Caco-2 (cell line): Measurements from ENCODE around the gene TRAPPC11. TPM values are rescaled to one million over a fixed set of nuclear protein-coding genes. Genes with fewer than 3 reads are reported as not detected.

Source experiments
- BruUV-seq: library from RNA; stranded (reverse); fragments of 400-500 nt; replicated peaks from 2 replicates; lab custom pipeline; 2021; lab: Mats Ljungman, UMichigan
- CTCF ChIA-PET: fragments of 300-600 bp; sonication (Branson Sonifier 250); formaldehyde crosslinking; loops from one replicate; lab custom pipeline; 2022; ENCODE audit warnings: antibody characterized with exemption; lab: Charles Lee
- POLR2A ChIA-PET: fragments of 300-600 bp; sonication (Branson Sonifier 250); formaldehyde crosslinking; loops from one replicate; lab custom pipeline; 2022; ENCODE audit warnings: antibody characterized with exemption; lab: Charles Lee
- DNase-seq, 2 experiments: peaks; one replicate each; pipeline versions ENCODE4 v3.0.0 to v3.0.0-alpha.2; 2020 to 2022
- H3K27me3 ChIP-seq: replicated peaks from 2 replicates; pipeline ENCODE4 v1.6.0; 2011; ENCODE audit warnings: low read length; ENCODE audit not compliant: control insufficient read depth, insufficient read depth
- H3K36me3 ChIP-seq: 2 replicates; pipeline ENCODE4 v1.5.1; 2011; ENCODE audit warnings: low read length; ENCODE audit not compliant: control insufficient read depth, insufficient read depth
- H3K4me1 ChIP-seq: fragments of 250-450 bp; sonication (Bioruptor Pico); 2 replicates; pipeline ENCODE4 v1.5.1; 2020; ENCODE audit warnings: mild to moderate bottlenecking
- H3K4me3 ChIP-seq: 2 replicates; pipeline ENCODE4 v1.5.1; 2011; ENCODE audit warnings: low read depth, mild to moderate bottlenecking, control low read depth, low read length
- H3K9me3 ChIP-seq: fragments of 250-450 bp; sonication (Bioruptor Pico); 2 replicates; pipeline ENCODE4 v1.5.1; 2020; ENCODE audit warnings: mild to moderate bottlenecking, moderate library complexity
- H3K27ac Mint-ChIP-seq: one replicate; pipeline ENCODE4 v1.8.0; 2022; ENCODE audit warnings: mixed read lengths; ENCODE audit not compliant: unreplicated experiment
- H3K27me3 Mint-ChIP-seq: one replicate; pipeline ENCODE4 v1.8.0; 2022; ENCODE audit warnings: mixed read lengths; ENCODE audit not compliant: insufficient read depth, unreplicated experiment
- H3K36me3 Mint-ChIP-seq: one replicate; pipeline ENCODE4 v1.8.0; 2022; ENCODE audit warnings: mild to moderate bottlenecking, mixed read lengths; ENCODE audit not compliant: insufficient read depth, unreplicated experiment
- H3K4me1 Mint-ChIP-seq: one replicate; pipeline ENCODE4 v1.8.0; 2022; ENCODE audit warnings: low read depth, mixed read lengths; ENCODE audit not compliant: unreplicated experiment
- H3K4me3 Mint-ChIP-seq: one replicate; pipeline ENCODE4 v1.8.0; 2022; ENCODE audit warnings: mild to moderate bottlenecking, moderate library complexity, mixed read lengths; ENCODE audit not compliant: unreplicated experiment
- H3K9me3 Mint-ChIP-seq: one replicate; pipeline ENCODE4 v1.8.0; 2022; ENCODE audit warnings: mixed read lengths; ENCODE audit not compliant: unreplicated experiment
- CTCF ChIP-seq, 2 experiments: fragments of 200-600 bp in 1 of 2; IDR thresholded peaks; 1 replicate in 1 of 2; 2 replicates in 1 of 2; pipeline versions ENCODE4 v1.5.1 to v1.8.0; 2011 to 2022; ENCODE audit warnings: antibody characterized with exemption in 1 of 2, control low read depth in 1 of 2, inconsistent platforms in 1 of 2, low read depth in 1 of 2, low read length in 1 of 2, mild to moderate bottlenecking in 1 of 2, moderate library complexity in 1 of 2; ENCODE audit not compliant: insufficient read depth in 1 of 2, severe bottlenecking in 1 of 2, unreplicated experiment in 1 of 2
- intact Hi-C: fragments of 100-400 bp; cut with micrococcal nuclease; formaldehyde crosslinking; loops from one replicate; pipeline ENCODE4 v1.10.0; 2022; ENCODE audit not compliant: unreplicated experiment
- total RNA-seq: library from RNA; stranded (reverse); gene quantifications from 2 replicates; pipeline ENCODE4 v1.2.3, GENCODE V29; 2022

TRAPPC11 gene
- total RNA-seq, 1 experiment from 2014 or later = 25.7 TPM

- BruUV-seq = no TSS peak
- CTCF ChIA-PET = interaction anchor here (0.6 kb wide), 1 partner anchor 12 kb away, joined by 4 read pairs; no protein-coding TSS in a partner anchor
- H3K4me1 Mint-ChIP-seq = no peaks in the 10 kb centered on the region
- TF ChIP-seq CTCF (IDR thresholded peaks at IDR 0.05; ENCODE audit: insufficient read depth in 1 of 2, low read depth in 1 of 2, low read length in 1 of 2, severe bottlenecking in 1 of 2, unreplicated experiment in 1 of 2) = no peak
- no peak overlapping the region for H3K4me3 ChIP-seq
- H3K36me3 ChIP-seq = no peaks in the 10 kb centered on the region
- H3K4me1 ChIP-seq = no peaks in the 10 kb centered on the region
- no peak overlapping the region for H3K27ac Mint-ChIP-seq
- no peaks in the 10 kb centered on the region for H3K27me3 ChIP-seq
- no peaks in the 10 kb centered on the region for H3K9me3 ChIP-seq
- no peaks in the 10 kb centered on the region for H3K9me3 Mint-ChIP-seq
- H3K4me3 Mint-ChIP-seq = no peak overlapping the region
- no peak for DNase-seq
- POLR2A ChIA-PET = interaction anchor here (0.6 kb wide), 1 partner anchor 45 kb away, joined by 21 read pairs; no protein-coding TSS in a partner anchor
- intact Hi-C loops = no loop called here
- no peaks in the 10 kb centered on the region for H3K27me3 Mint-ChIP-seq
- H3K36me3 Mint-ChIP-seq = no peaks in the 10 kb centered on the region
These were observed 59.8 kb downstream of the TRAPPC11 start for GRCh38 chr4:183718876-183719275.

- ChIA-PET POLR2A (no interaction called here), CTCF (interaction anchor here (0.7 kb wide), 1 partner anchor 218 kb away, joined by 4 read pairs; no protein-coding TSS in a partner anchor)
- Mint-ChIP-seq H3K36me3 (no peaks in the 10 kb centered on the region), H3K27me3 (no peaks in the 10 kb centered on the region), H3K9me3 (no peaks in the 10 kb centered on the region), H3K4me3 (peak overlapping the region; percentile 78), H3K27ac (peak overlapping the region; percentile 48), H3K4me1 (no peaks in the 10 kb centered on the region)
- DNase-seq = peak; percentile 62
- Histone ChIP-seq H3K27me3 (no peaks in the 10 kb centered on the region), H3K4me3 (no peak overlapping the region), H3K9me3 (no peaks in the 10 kb centered on the region), H3K36me3 (no peaks in the 10 kb centered on the region), H3K4me1 (no peaks in the 10 kb centered on the region)
- intact Hi-C loops = loop anchor here (1.0 to 5.0 kb wide), 2 partner anchors 76 to 249 kb away; no protein-coding TSS in a partner anchor
- peak in 1 of 2 experiments; percentile 51 for TF ChIP-seq CTCF (IDR thresholded peaks at IDR 0.05; ENCODE audit: insufficient read depth in 1 of 2, low read depth in 1 of 2, low read length in 1 of 2, severe bottlenecking in 1 of 2, unreplicated experiment in 1 of 2)
- BruUV-seq = no TSS peak
These were observed 62.4 kb downstream of the TRAPPC11 start for GRCh38 chr4:183721207-183722081.

GRCh38 chr4:183722731-183723560 is 63.9 kb downstream of the TRAPPC11 start:
- H3K27me3 Mint-ChIP-seq = no peaks in the 10 kb centered on the region
- ChIA-PET CTCF (no interaction called here), POLR2A (no interaction called here)
- peak overlapping the region; percentile 78 for H3K4me3 Mint-ChIP-seq
- no peaks in the 10 kb centered on the region for H3K9me3 ChIP-seq
- H3K4me1 ChIP-seq = no peaks in the 10 kb centered on the region
- intact Hi-C loops = loop anchor here (5.0 kb wide), 1 partner anchor 74 kb away; no protein-coding TSS in a partner anchor
- no peaks in the 10 kb centered on the region for H3K4me1 Mint-ChIP-seq
- peak overlapping the region; percentile 45 for H3K27ac Mint-ChIP-seq
- peak; percentile 72 to 78 for DNase-seq
- H3K36me3 Mint-ChIP-seq = no peaks in the 10 kb centered on the region
- H3K27me3 ChIP-seq = no peaks in the 10 kb centered on the region
- no peaks in the 10 kb centered on the region for H3K36me3 ChIP-seq
- H3K9me3 Mint-ChIP-seq = no peaks in the 10 kb centered on the region
- H3K4me3 ChIP-seq = peak overlapping the region; percentile 39
- TF ChIP-seq CTCF (IDR thresholded peaks at IDR 0.05; ENCODE audit: insufficient read depth in 1 of 2, low read depth in 1 of 2, low read length in 1 of 2, severe bottlenecking in 1 of 2, unreplicated experiment in 1 of 2) = no peak
- no TSS peak for BruUV-seq
